Loucy (cell line): ENCODE results near the gene PRKACA.

Experiments
- H2AFZ ChIP-seq: fragments of 200-600 bp; sonication (generic); 2 replicates; pipeline ENCODE4 v1.6.0; 2016; ENCODE audit warnings: antibody characterized with exemption, mild to moderate bottlenecking, low read length, moderate library complexity
- H3F3A ChIP-seq: fragments of 200-600 bp; 2 replicates; pipeline ENCODE4 v1.6.0; 2016; ENCODE audit warnings: antibody characterized with exemption, low read depth, mild to moderate bottlenecking
- H3K27me3 ChIP-seq: fragments of 200-600 bp; sonication (generic); 2 replicates; pipeline ENCODE4 v1.6.1; 2014; ENCODE audit warnings: low read length, mild to moderate bottlenecking; ENCODE audit not compliant: insufficient read depth, poor library complexity, severe bottlenecking
- H3K36me3 ChIP-seq: fragments of 200-600 bp; sonication (generic); 2 replicates; pipeline ENCODE4 v1.6.1; 2016; ENCODE audit warnings: low read length; ENCODE audit not compliant: insufficient read depth
- H3K4me1 ChIP-seq: fragments of 200-600 bp; sonication (generic); 2 replicates; pipeline ENCODE4 v1.5.1; 2014; ENCODE audit warnings: low read length, mild to moderate bottlenecking; ENCODE audit not compliant: insufficient read depth, poor library complexity, severe bottlenecking
- H3K4me2 ChIP-seq: fragments of 200-600 bp; sonication (generic); 2 replicates; pipeline ENCODE4 v1.6.0; 2014; ENCODE audit warnings: antibody characterized with exemption, low read length, low read depth, mild to moderate bottlenecking; ENCODE audit not compliant: poor library complexity, severe bottlenecking
- H3K4me3 ChIP-seq: fragments of 200-600 bp; sonication (generic); 2 replicates; pipeline ENCODE4 v1.5.1; 2014; ENCODE audit warnings: low read length, mild to moderate bottlenecking, mixed read lengths; ENCODE audit not compliant: poor library complexity, severe bottlenecking
- H3K79me2 ChIP-seq: fragments of 200-600 bp; sonication (generic); 2 replicates; pipeline ENCODE4 v1.6.1; 2014; ENCODE audit warnings: low read length; ENCODE audit not compliant: insufficient read depth
- H3K9ac ChIP-seq: fragments of 200-600 bp; sonication (generic); 2 replicates; pipeline ENCODE4 v1.6.0; 2014; ENCODE audit warnings: mild to moderate bottlenecking, low read depth, low read length, moderate library complexity; ENCODE audit not compliant: poor library complexity, severe bottlenecking
- H3K9me2 ChIP-seq: fragments of 200-600 bp; sonication (generic); replicated peaks from 2 replicates; pipeline ENCODE4 v1.6.1; 2016; ENCODE audit warnings: low read depth, low read length, mixed read lengths
- H3K9me3 ChIP-seq: fragments of 200-600 bp; sonication (generic); 2 replicates; pipeline ENCODE4 v1.6.1; 2014; ENCODE audit warnings: mild to moderate bottlenecking, antibody characterized with exemption, low read length, low read depth; ENCODE audit not compliant: insufficient read depth
- H4K20me1 ChIP-seq: fragments of 200-600 bp; sonication (generic); 2 replicates; pipeline ENCODE4 v1.6.0; 2014; ENCODE audit warnings: antibody characterized with exemption, low read length, mild to moderate bottlenecking; ENCODE audit not compliant: insufficient read depth, poor library complexity, severe bottlenecking
- CTCF ChIP-seq: fragments of 200-600 bp; sonication (generic); conservative IDR thresholded peaks from 2 replicates; pipeline ENCODE4 v1.5.1; 2014; ENCODE audit warnings: mild to moderate bottlenecking, antibody characterized with exemption, low read length
- EZH2phosphoT487 ChIP-seq: fragments of 200-600 bp; IDR thresholded peaks from 2 replicates; pipeline ENCODE4 v1.6.1; 2018; ENCODE audit warnings: antibody characterized with exemption, mild to moderate bottlenecking, moderate library complexity, borderline replicate concordance

PRKACA gene

DNA sequence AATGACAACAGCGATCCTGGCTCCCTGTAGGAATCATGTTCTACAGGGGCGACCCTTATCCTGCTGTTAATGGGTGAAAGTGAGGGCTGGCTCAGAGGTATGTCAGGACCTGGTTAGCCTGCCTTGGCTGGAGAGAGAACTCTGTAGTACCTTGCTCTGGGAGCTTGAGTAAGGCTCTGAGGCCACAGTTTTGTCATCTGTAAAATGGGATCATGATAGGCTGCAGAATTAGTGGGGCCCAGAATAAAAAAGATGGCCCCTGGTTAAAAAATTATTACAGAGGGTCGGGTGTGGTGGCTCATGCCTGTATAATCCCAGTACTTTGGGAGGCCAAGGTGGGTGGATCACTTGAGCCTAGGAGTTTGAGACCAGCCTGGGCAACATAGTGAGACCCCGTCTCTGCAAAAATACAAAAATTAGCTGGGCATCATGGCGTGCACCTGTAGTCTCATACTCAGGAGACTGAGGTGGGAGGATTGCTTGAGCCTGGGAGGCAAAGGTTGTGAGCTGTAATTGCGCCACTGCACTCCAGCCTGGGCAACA, 16.5 kb downstream of the PRKACA start:
- Histone ChIP-seq H3K79me2 (no peaks in the 10 kb centered on the region), H3K4me2 (no peak overlapping the region), H4K20me1 (no peaks in the 10 kb centered on the region), H3K27me3 (no peaks in the 10 kb centered on the region), H3K4me3 (no peak overlapping the region), H3K36me3 (no peaks in the 10 kb centered on the region; the same call in 1 of the 2 replicates), H3K4me1 (no peaks in the 10 kb centered on the region), H2AFZ (no peak overlapping the region), H3K9ac (no peak overlapping the region), H3K9me2 (no peaks in the 10 kb centered on the region), H3F3A (no peaks in the 10 kb centered on the region), H3K9me3 (no peaks in the 10 kb centered on the region)
- TF ChIP-seq CTCF (no peak), EZH2phosphoT487 (no peak)

- Histone ChIP-seq H3K36me3 (no peaks in the 10 kb centered on the region), H3K4me3 (no peak overlapping the region), H2AFZ (no peak overlapping the region), H3K79me2 (no peaks in the 10 kb centered on the region), H3K4me1 (no peaks in the 10 kb centered on the region), H3K9me2 (no peaks in the 10 kb centered on the region), H3F3A (no peaks in the 10 kb centered on the region), H3K9ac (no peak overlapping the region), H4K20me1 (no peaks in the 10 kb centered on the region), H3K4me2 (no peak overlapping the region), H3K27me3 (no peaks in the 10 kb centered on the region), H3K9me3 (no peaks in the 10 kb centered on the region)
- TF ChIP-seq EZH2phosphoT487 (no peak), CTCF (peak; percentile 54)
Observed at GRCh38 chr19:14097532-14098151, 19.9 kb downstream of the PRKACA start.

- no peaks in the 10 kb centered on the region for H3K9me3 ChIP-seq
- no peaks in the 10 kb centered on the region for H3K9me2 ChIP-seq
- no peak overlapping the region for H3K4me2 ChIP-seq
- H3K9ac ChIP-seq = no peak overlapping the region
- H3K36me3 ChIP-seq = no peaks in the 10 kb centered on the region
- H3K79me2 ChIP-seq = 0 out of 2 replicates have a peak, but pooled peaks cover 5% of the 10 kb centered on the region
- TF ChIP-seq EZH2phosphoT487 = no peak
- TF ChIP-seq CTCF = peak; percentile 37
- no peaks in the 10 kb centered on the region for H3K27me3 ChIP-seq
- no peaks in the 10 kb centered on the region for H3F3A ChIP-seq
- no peak overlapping the region for H3K4me3 ChIP-seq
- H4K20me1 ChIP-seq = no peaks in the 10 kb centered on the region
- no peak overlapping the region for H2AFZ ChIP-seq
- H3K4me1 ChIP-seq = peaks cover 8% of the 10 kb centered on the region
Observed at GRCh38 chr19:14096272-14096992, 21.1 kb downstream of the PRKACA start.
